Activated T-cell treated with anti-CD3 and anti-CD28 coated beads for 24 hours (primary cell): ENCODE data around the gene DRD5.
A peak's percentile ranks its signal among the peaks of the same experiment; 100 is the strongest.
"Not testable (repeated sequence)": the region's sequence is repeated elsewhere in the genome, so short reads cannot be mapped to it uniquely, and the experiment has no call there.

Experiments used
- DNase-seq: peaks from one replicate; pipeline ENCODE4 v3.0.0-alpha.2; 2020; ENCODE audit warnings: low read depth

Gene DRD5

GRCh38 chr4:9781343-9782135 is at the start of gene DRD5:
Gene DRD5 (plus strand): TSS chr4:9781634. CDS start chr4:9782030, 396 bp downstream.
- DNase-seq = no peak

- not testable (repeated sequence) for DNase-seq
Measured at GRCh38 chr4:9732256-9732655, 49.2 kb upstream of the DRD5 start.

- no peak for DNase-seq
Measured at GRCh38 chr4:9735515-9735914, 45.9 kb upstream of the DRD5 start.

- DNase-seq = not testable (repeated sequence)
Measured at GRCh38 chr4:9737280-9737679, 44.2 kb upstream of the DRD5 start.

- not testable (repeated sequence) for DNase-seq
Measured at GRCh38 chr4:9743789-9744188, 37.6 kb upstream of the DRD5 start.

- DNase-seq = no peak
Measured at GRCh38 chr4:9745782-9746181, 35.7 kb upstream of the DRD5 start.

- DNase-seq = no peak
Measured at GRCh38 chr4:9758641-9759317, 22.7 kb upstream of the DRD5 start.

GRCh38 chr4:9762823-9763475 is 18.5 kb upstream of the DRD5 start:
- peak; percentile 12 for DNase-seq

GRCh38 chr4:9764155-9764696 is 17.2 kb upstream of the DRD5 start:
- no peak for DNase-seq

GRCh38 chr4:9765091-9765490 is 16.3 kb upstream of the DRD5 start:
- no peak for DNase-seq

- DNase-seq = no peak
Measured at GRCh38 chr4:9769321-9769720, 12.1 kb upstream of the DRD5 start.

- no peak for DNase-seq
Measured at GRCh38 chr4:9771034-9771433, 10.4 kb upstream of the DRD5 start.

- no peak for DNase-seq
Measured at GRCh38 chr4:9773471-9773870, 8.0 kb upstream of the DRD5 start.

- no peak for DNase-seq
Measured at GRCh38 chr4:9782136-9782436, 652 bp downstream of the DRD5 start.

GRCh38 chr4:9785891-9786290 is 4.5 kb downstream of the DRD5 start:
- DNase-seq = not testable (repeated sequence)

GRCh38 chr4:9792381-9792780 is 10.9 kb downstream of the DRD5 start:
- DNase-seq = no peak

GRCh38 chr4:9796641-9797040 is 15.2 kb downstream of the DRD5 start:
- not testable (repeated sequence) for DNase-seq

GRCh38 chr4:9800848-9801247 is 19.4 kb downstream of the DRD5 start:
- no peak for DNase-seq

- no peak for DNase-seq
Measured at GRCh38 chr4:9804918-9805317, 23.5 kb downstream of the DRD5 start.

GRCh38 chr4:9808077-9808476 is 26.6 kb downstream of the DRD5 start:
- no peak for DNase-seq

- no peak for DNase-seq
Measured at GRCh38 chr4:9811806-9812205, 30.4 kb downstream of the DRD5 start.

GRCh38 chr4:9812501-9813340 is 31.3 kb downstream of the DRD5 start:
- DNase-seq = no peak
